Fibroblast of lung (primary cell): ENCODE data around the gene ZSCAN18.

Experiments
- EZH2 ChIP-seq: IDR thresholded peaks from 2 replicates; pipeline ENCODE4 v1.5.1; 2012; ENCODE audit warnings: low read length, control low read depth, mild to moderate bottlenecking; ENCODE audit errors: missing control alignments
- TF ChIP-seq, protein P1 (sequence below), 2 donors: IDR thresholded peaks in 1 of 2; conservative IDR thresholded peaks in 1 of 2; 1 replicate in 1 of 2; 2 replicates in 1 of 2; pipeline ENCODE4 v1.5.1; 2011 to 2012; ENCODE audit warnings: low read length in 2 of 2, control low read depth in 1 of 2, inconsistent platforms in 1 of 2, low read depth in 1 of 2, mild to moderate bottlenecking in 1 of 2

DNA sequence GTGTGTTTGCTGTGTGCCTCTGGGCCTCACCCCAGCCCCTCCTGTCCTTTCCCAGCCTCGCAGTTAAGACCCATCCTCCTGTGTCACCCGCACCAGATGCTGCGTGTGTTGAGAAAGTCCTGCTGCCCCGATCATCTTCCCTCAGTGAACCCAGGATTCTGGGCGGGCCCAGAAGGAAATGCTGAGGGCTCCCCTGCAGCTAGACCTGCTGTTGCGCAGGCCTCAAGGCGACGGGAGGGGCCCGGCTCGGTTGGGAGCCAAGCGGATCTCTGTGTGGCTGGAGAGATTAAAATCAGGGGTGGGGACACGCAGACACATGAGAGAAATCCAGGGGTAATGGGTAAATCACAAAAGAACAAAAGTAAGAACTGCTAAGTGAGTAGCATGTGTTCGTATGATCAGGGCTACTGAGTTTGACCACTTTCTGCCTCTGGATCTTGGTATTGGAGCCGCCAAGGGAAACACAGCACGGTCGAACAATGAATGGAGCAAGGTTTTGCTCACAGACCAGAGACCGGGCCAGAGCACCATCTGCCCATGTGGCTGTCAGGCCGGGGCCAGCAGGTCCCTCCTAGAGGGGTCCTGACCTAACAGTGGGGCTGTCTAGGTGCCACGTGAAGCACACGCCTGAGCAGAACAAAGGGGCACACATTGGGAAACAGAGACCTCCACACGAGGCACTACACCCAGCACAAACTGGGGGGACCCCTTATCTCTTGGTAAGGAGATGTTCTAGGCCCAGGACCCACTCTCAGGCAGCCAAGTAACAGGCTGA, 57.1 kb downstream of the ZSCAN18 start:
- TF ChIP-seq, protein P1, sequence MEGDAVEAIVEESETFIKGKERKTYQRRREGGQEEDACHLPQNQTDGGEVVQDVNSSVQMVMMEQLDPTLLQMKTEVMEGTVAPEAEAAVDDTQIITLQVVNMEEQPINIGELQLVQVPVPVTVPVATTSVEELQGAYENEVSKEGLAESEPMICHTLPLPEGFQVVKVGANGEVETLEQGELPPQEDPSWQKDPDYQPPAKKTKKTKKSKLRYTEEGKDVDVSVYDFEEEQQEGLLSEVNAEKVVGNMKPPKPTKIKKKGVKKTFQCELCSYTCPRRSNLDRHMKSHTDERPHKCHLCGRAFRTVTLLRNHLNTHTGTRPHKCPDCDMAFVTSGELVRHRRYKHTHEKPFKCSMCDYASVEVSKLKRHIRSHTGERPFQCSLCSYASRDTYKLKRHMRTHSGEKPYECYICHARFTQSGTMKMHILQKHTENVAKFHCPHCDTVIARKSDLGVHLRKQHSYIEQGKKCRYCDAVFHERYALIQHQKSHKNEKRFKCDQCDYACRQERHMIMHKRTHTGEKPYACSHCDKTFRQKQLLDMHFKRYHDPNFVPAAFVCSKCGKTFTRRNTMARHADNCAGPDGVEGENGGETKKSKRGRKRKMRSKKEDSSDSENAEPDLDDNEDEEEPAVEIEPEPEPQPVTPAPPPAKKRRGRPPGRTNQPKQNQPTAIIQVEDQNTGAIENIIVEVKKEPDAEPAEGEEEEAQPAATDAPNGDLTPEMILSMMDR (conservative IDR thresholded peaks at IDR 0.05 in 1 of 2, IDR thresholded peaks at IDR 0.05 in 1 of 2; ENCODE audit: low read depth in 1 of 2, low read length in 2 of 2) = no peak
- TF ChIP-seq EZH2 = no peak
